ENCODE data around the gene KRTAP5-11.
"Not testable (repeated sequence)": the region's sequence is repeated elsewhere in the genome, so short reads cannot be mapped to it uniquely, and the experiment has no call there.

The KRTAP5-11 gene

DNA sequence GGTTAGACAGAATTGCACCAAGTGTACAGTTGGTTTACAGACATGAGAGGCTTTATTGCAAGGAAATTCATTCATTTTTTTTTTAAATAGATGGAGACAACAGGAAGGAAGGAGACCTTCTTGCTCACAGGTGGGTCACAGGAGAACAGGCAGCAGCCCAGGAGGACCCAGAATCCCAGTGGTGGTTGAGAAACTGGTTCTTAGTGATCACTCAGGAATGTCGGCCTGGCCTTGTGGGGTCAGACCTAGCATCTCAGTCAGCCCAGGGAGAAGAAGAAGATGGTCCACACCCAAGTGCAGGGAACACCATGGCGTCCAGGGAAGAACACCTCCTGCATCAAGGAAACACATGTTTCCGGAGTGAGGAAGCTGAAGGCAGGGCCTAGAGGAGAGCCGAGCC lies 849 bp downstream of the KRTAP5-11 start:
- no peak for DNase-seq (ENCODE audit: low read depth in 2 of 2)

GRCh38 chr11:71580057-71581003 lies 2.3 kb downstream of the KRTAP5-11 start:
- peak; percentile 9 to 12 for DNase-seq (ENCODE audit: low read depth in 2 of 2)

GRCh38 chr11:71579513-71579912 lies 3.2 kb downstream of the KRTAP5-11 start:
- not testable (repeated sequence) for DNase-seq (ENCODE audit: low read depth in 2 of 2)

GRCh38 chr11:71577469-71578004 lies 5.1 kb downstream of the KRTAP5-11 start:
- no peak for DNase-seq (ENCODE audit: low read depth in 2 of 2)

DNA sequence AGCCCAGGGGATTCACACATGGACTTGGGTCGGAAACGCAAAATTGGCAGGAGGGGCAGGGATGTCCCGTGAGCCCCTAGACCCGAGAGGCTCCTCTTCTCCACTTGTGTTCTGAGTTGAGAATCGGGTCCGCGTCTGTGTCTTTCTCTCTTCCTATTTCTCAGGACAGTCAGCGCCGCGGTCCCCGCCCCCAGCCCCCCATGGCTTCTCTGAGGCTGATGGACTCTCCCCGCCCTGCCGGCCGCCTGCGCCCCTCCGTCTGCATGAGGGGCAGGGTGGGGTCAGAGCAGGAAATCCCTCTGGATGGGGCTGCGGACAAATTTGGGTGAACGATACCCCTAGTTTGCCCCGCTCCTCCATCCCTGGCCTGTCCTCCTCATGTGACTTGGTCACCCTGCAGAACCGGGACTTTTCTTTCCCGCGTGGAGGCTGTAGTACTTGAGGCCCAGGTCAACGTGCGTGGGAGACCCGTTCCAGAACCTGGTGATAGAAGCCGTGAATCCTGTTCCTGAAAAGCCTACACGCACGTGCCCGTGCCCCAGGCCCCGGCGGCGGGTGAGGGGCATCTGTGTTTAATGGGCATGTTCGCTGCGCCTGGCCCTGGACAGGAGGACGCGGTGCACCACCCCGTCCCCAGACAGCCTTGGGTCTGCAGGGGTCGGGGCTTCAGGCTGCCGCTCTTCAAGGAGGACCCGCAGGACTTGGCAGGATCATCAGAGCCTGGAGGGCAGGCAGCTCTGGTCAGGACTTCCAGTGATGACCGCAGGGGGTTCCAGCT lies 5.8 kb downstream of the KRTAP5-11 start:
- DNase-seq (ENCODE audit: low read depth in 2 of 2): not testable (repeated sequence)

GRCh38 chr11:71575723-71576424 lies 6.8 kb downstream of the KRTAP5-11 start:
- DNase-seq (ENCODE audit: low read depth in 2 of 2): no peak

DNA sequence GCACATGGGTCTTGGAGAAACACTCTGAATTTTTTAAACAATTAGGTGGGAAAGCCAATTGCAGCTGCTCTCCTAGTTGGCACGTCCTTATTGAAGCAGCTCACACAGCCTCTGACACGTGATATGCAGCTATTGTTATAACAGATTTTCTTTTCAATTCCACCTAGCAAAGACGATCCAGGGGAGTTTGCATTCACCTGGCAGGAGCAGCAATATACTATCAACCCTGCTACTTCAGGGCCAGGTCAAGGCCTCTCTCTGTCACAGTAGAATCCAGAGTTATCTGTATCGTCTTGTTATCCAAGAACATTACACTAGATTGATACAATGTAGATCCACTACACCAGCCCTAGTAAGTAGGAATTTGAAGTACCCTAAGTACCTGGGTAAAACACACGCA lies 8.3 kb downstream of the KRTAP5-11 start:
- no peak for DNase-seq (ENCODE audit: low read depth in 2 of 2)

DNA sequence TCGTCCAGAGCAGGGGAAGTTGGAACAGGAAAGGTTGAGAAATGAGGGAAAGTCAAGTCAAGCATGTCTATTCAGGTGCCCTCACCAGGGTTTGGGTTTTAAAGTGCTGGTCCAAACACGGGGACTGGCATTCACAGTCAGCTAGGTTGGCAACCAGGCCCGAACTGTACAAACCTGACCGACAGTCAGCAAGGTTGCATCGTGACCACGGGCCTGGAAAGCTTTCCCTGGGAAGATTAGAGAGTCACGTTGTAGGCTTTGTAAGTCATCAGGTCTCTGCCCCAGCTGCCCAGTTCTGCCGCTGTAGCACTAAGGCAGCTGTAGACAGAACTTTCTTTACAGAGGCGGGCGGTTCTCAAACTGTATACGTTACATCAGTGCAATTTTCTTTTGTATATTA lies 9.9 kb downstream of the KRTAP5-11 start:
- no peak for DNase-seq (ENCODE audit: low read depth in 2 of 2)

GRCh38 chr11:71571101-71571850 lies 11.4 kb downstream of the KRTAP5-11 start:
- DNase-seq (ENCODE audit: low read depth in 2 of 2): not testable (repeated sequence)

DNA sequence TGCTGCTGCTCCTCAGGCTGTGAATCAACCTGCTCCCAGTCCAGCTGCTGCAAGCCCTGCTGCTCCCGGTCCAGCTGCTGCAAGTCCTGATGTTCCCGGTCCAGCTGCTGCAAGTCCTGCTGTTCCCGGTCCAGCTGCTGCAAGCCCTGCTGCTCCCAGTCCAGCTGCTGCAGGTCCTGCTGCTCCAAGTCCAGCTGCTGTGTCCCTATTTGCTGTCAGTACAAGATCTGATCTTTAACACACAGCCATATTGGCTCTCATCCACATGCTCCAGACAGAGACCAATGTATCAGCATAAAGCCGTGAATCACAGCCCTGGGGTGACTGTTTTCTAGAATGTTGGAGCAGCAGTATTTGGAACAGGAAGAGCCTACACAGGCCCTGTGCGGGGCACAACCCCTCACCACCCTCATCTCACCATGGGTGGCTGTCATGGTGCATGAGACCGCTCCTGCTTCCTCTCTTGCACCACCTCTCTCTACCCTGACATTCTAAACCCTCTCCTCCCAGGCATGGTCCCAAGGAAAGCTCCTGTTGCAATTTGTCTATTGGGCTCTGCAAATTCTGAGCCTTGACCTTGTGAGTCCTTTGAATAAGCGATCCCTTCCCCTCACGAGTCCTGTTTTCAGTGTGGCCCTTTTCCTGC lies 13.8 kb downstream of the KRTAP5-11 start:
- no peak for DNase-seq (ENCODE audit: low read depth in 2 of 2)

DNA sequence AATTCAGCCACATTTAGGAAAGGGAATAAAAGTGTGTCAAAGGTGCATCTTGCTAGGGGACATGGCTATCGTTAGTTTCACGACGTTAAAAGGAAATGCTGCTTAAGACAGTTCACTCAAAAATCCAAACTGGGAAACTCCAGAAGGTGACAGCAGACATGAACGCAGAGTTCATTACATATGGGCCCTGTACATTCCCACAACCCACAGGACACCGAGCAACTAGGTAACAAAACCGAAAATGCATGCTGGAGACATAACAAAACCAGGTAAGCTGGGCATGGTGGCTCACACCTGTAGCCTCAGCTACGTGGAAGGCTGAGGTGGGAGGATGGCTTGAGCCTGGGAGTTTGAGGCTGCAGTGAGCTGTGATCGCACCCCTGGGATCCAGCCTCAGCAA lies 15.0 kb downstream of the KRTAP5-11 start:
- not testable (repeated sequence) for DNase-seq (ENCODE audit: low read depth in 2 of 2)

DNA sequence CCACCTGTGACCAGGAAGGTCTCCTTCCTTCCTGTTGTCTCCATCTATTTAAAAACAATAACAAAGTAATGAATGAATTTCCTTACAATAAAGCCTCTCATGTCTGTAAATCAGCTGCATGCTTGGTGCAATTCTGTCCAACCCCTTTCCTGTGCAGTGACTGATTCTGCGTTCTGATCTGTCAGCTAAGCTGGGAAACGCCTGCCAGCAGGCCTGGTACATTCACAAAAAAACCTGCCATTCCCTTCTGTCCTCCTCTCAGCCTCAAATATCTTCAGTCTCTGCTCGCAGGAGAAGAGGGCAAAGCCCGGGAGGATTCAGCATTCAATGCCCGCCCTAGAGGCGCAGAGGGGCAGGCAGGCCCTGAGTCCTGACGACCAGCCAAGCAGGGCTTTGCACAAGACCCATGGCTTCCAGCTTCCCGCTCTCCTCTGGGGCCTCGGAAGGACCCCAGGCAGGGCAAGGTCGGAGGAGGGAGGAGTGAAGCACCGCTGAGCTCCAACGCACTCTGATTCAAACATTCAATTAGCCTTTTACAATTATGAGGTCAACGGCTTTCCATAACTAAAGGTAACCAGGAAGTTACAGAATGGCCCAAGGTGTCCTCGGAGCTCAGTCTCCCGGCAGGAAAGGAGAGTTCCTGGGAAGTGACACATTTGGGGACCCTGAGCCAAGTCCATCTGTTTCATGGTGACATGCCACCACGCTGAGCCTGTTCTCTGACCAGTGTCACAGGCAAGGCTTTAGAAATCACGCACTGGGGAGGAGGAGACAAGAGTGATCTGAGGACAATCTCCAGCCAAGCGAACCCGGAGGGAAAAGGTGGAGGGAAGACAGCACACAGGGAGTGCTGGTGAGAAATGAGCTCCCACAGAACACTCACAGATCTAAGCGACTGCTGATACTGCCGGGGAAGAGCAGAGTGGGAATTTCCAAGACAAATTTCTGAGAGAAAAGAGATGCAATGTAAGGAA lies 15.8 kb downstream of the KRTAP5-11 start:
- not testable (repeated sequence) for DNase-seq (ENCODE audit: low read depth in 2 of 2)

- no peak for DNase-seq (ENCODE audit: low read depth in 2 of 2)
These were observed 16.5 kb downstream of the KRTAP5-11 start for GRCh38 chr11:71566081-71566620.

- DNase-seq (ENCODE audit: low read depth in 2 of 2): no peak
These were observed 17.4 kb downstream of the KRTAP5-11 start, which contains the start of gene KRTAP5-10 for GRCh38 chr11:71565263-71565662. Gene KRTAP5-10, plus strand, starts transcription at chr11:71565563. Its CDS starts 25 bp downstream, at chr11:71565588.

DNA sequence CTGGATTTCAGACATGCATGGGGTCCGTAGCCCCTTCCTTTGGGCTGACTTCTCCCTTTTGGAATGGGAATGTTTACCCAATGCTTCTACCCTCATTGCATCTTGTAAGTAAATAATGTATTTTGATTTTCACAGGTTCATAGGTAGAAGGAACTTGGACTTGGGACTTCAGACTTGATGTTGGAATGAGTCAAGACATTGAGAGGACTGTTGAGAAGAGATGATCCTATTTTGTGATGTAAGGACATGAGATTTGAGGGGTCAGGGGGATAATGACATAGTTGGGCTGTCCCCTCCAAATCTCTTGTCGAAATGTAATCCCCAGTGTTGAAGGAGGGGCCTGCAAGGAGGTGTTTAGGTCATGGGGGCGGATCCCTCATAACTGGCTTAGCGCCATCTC lies 18.2 kb downstream of the KRTAP5-11 start:
- DNase-seq (ENCODE audit: low read depth in 2 of 2): no peak

DNA sequence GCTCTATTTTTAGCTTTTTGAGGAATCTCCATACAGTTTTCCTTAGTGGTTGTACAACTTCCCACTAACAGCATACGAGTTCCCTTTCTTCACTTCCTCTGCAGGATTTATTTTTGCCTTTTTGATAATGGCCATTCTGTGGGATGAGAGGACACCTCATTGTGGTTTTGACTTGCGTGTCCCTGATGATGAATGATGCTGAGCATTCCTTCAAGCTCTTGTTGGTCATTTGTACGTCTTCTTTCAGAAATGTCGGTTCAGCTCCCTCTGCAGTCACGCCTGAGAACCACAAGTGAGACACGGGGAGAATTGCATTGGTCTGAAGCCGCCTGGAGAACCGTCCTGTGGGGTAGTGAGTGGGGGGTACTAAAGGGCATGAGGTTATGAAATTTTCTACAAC lies 19.3 kb downstream of the KRTAP5-11 start:
- no peak for DNase-seq (ENCODE audit: low read depth in 2 of 2)

- no peak for DNase-seq (ENCODE audit: low read depth in 2 of 2)
These were observed 20.6 kb downstream of the KRTAP5-11 start for GRCh38 chr11:71562120-71562519.

GRCh38 chr11:71558996-71559395 lies 23.7 kb downstream of the KRTAP5-11 start:
- DNase-seq (ENCODE audit: low read depth in 2 of 2): no peak

DNA sequence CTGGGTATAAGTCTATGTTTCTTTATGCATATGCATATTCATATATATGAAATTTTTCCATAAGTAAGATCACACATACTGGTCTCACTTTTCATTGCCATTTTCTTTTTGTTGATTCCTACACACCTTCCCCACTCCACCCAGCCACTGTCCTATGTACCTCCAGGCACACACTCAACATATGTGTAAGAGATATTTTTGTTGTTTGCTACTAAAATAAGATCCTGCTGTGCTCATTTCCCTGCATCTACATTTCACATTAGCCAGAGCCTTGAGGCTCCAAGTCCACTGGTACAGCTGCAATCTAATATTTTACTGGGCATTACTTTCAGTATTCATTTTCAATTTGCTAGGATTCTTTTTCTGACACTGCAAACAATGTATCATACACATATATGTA lies 25.4 kb downstream of the KRTAP5-11 start:
- no peak for DNase-seq (ENCODE audit: low read depth in 2 of 2)

All from activated CD4-positive, alpha-beta T cell treated with anti-CD3 and anti-CD28 coated beads for 24 hours (primary cell).